Cardiac fibroblast (primary cell): ENCODE data around the gene STRA8.
A peak's percentile ranks its signal among the peaks of the same experiment; 100 is the strongest.

Experiments
- DNase-seq, 2 donors: peaks; one replicate each; pipeline versions ENCODE4 v3.0.0 to v3.0.0-alpha.2; 2010; ENCODE audit warnings: low read depth in 2 of 2
- H3K4me3 ChIP-seq, 2 donors: replicated peaks in 1 of 2; 1 replicate in 1 of 2; 2 replicates in 1 of 2; pipeline ENCODE4 v1.5.1; 2011; ENCODE audit warnings: low read depth in 2 of 2, low read length in 2 of 2, mild to moderate bottlenecking in 2 of 2, moderate library complexity in 1 of 2
- TF ChIP-seq, protein P1 (sequence below): IDR thresholded peaks from one replicate; pipeline ENCODE4 v1.5.1; 2011; ENCODE audit warnings: low read depth, mild to moderate bottlenecking, low read length, inconsistent platforms

The STRA8 gene

DNA sequence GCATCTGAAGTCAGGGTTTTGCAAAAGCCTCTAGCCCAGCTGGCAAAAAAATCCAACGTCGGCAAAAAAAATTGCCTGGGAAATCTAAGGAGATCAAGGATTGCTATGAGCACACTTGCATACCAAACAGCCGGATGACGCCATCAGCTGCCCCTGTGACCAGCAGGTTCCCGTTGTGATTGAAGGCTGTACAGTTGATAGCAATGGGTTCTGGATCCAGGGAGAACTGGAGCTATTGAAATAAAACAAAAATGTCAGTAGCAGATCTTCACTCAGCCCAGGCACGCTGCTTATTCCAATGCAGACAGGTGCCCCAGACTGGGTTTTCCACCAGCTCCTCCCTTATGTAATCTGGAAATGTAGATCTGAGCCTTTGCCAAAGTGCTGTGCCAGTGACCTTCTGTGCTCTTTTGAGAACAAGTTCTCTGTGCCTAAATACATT, 44.4 kb upstream of the STRA8 start:
- DNase-seq = no peak
- TF ChIP-seq, protein P1, sequence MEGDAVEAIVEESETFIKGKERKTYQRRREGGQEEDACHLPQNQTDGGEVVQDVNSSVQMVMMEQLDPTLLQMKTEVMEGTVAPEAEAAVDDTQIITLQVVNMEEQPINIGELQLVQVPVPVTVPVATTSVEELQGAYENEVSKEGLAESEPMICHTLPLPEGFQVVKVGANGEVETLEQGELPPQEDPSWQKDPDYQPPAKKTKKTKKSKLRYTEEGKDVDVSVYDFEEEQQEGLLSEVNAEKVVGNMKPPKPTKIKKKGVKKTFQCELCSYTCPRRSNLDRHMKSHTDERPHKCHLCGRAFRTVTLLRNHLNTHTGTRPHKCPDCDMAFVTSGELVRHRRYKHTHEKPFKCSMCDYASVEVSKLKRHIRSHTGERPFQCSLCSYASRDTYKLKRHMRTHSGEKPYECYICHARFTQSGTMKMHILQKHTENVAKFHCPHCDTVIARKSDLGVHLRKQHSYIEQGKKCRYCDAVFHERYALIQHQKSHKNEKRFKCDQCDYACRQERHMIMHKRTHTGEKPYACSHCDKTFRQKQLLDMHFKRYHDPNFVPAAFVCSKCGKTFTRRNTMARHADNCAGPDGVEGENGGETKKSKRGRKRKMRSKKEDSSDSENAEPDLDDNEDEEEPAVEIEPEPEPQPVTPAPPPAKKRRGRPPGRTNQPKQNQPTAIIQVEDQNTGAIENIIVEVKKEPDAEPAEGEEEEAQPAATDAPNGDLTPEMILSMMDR = no peak
- no peak overlapping the region for H3K4me3 ChIP-seq

DNA sequence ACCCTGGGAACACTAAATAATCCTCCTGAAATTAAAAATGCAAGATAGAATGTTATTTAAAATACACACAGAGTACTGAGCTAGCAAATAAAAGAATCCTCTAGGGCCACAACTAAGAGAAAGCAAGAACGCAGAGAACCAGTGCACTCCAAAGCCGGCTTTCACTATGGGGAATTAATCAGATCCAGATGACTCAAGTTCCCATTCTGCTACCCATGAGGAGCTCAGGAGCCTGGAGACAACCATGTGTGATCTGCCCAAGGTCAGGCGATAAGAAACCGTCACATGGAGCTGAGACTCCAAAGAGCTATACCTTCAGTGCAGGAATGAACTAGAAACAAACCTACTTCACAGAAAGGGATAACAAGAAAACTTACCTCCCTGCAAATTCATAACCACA, 43.7 kb upstream of the STRA8 start:
- DNase-seq = no peak
- H3K4me3 ChIP-seq = no peak overlapping the region
- TF ChIP-seq, protein P1 = no peak

DNA sequence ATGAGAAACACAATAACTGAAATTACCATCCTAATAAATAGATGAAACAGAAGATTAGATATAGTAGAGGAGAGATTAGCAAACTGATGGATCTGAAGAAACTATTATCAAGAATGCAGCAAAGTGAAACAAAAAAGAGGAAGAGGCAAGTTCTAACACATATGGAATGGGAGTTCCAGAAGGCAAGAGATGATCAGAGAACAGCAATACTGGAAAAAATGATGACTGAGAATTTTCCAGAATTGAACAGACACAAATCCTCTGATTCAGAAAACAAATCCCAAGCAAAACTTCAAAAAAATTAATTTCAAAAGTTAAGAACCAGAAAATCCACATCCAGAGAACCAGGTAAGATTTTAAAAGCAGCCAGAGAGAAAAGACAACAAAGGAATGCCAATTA, 42.9 kb upstream of the STRA8 start:
- H3K4me3 ChIP-seq = no peak overlapping the region
- TF ChIP-seq, protein P1 = no peak
- DNase-seq = no peak

DNA sequence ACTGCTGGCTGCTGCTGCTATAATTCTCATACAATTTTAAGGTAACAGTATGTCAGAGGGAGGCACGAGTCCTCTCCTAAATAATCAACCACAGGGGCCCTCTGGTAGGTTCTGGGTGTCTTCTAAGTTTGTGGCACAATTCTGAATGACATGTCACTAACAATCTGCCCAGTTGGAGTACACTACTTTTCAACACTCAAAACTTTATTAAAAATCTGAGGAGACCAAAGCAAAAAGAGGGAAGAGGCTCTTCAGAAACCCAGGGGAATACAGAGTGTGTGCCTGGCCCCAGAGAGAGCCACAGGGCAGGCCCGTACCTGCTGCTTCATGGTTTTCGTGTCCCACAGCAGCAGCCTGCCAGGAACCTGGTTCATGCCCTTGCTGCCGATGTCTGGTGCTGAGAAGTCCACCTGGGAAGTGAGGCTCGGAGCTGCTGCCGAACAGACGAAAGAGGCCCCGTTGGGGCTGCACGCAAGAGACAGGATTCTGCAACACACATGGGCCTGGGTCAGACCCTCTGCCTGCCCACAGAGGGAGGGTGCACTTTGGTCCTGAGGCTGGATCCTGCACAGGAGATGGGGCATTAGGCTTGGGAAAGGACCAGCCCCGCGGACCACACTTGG, 40.6 kb upstream of the STRA8 start:
- no peak overlapping the region for H3K4me3 ChIP-seq
- TF ChIP-seq, protein P1 = no peak
- no peak for DNase-seq

DNA sequence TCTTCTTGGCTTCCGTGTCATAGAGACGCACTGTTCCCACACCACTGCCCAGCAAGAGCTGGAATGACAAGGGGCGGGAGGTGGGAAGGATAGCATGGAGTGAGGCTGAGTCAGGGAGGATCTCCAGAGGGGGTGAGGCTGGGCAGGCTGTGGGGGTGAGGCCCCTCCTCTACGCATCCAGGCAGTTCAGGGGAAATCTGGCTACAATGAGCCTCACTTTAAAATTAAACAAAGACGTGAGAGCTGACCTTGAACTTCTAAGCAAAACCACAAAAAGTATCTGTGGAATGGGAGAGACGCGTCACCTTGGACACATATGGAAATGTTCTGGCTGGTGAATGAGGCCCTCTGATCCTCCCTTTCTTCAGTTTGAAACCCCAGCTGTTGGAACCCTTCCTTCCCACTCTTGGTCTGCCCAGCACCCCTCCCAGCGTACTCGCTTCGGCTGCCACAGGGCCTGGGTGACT, 40.0 kb upstream of the STRA8 start:
- TF ChIP-seq, protein P1 = no peak
- peak; percentile 36 to 49 for DNase-seq
- no peak overlapping the region for H3K4me3 ChIP-seq

DNA sequence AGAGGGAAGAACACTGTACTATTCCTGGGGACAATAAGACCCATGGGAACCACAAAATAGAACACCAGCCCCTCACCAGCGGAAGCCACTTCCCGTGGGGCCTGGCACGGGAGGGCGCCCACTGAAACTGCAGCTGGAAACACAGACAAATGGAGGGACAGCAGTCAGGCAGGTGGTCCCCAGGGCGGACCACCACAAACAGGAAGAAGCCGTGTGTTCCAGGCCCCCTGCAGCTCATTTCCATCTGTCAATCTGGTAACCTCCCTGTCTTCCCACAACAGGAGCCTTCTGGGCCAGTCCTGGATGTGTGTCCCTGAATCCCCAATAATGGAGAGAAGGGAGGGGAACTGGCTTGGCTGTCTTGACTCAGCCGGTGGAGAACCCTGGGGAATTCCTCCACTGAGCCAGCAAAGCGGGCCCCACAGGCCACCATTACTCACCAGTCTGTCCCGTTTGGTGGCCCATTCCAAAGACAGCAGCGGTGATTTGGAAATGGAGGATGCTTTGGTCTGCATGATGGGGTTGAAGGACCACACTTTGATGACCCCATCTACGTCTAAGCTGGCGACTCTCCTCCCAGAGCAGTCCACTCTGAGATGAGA, 39.0 kb upstream of the STRA8 start:
- DNase-seq = peak in 1 of 2 donors; percentile 50
- TF ChIP-seq, protein P1 = no peak
- no peak overlapping the region for H3K4me3 ChIP-seq
